HepG2 (cell line): ENCODE results near the gene CIB2. TPM values are rescaled to one million over a fixed set of nuclear protein-coding genes. Genes with fewer than 3 reads are reported as not detected.
A peak's percentile ranks its signal among the peaks of the same experiment; 100 is the strongest.
"Not testable (repeated sequence)": the region's sequence is repeated elsewhere in the genome, so short reads cannot be mapped to it uniquely, and the experiment has no call there.

Experiments
- ATAC-seq: fragments of 200-7000 bp; cut with Tn5 transposase; 3 replicates; pipeline ENCODE4 v1.9.1; 2020; ENCODE audit warnings: mild to moderate bottlenecking, moderate library complexity
- BruUV-seq: library from RNA; stranded (reverse); fragments of 400-500 nt; replicated peaks from 2 replicates; lab custom pipeline; 2021; lab: Mats Ljungman, UMichigan
- CTCF ChIA-PET: fragments of 300-600 bp; formaldehyde crosslinking; extraction: SDS; loops from one replicate; lab custom pipeline; 2021; ENCODE audit warnings: low total read pairs, inconsistent platforms, low intra/inter-chr PET ratio; lab: Yijun Ruan, JAX
- POLR2A ChIA-PET: fragments of 350-600 bp; sonication (Branson Sonifier 250); formaldehyde crosslinking; loops from one replicate; lab custom pipeline; 2020; ENCODE audit warnings: antibody characterized with exemption, inconsistent platforms; lab: Yijun Ruan, JAX
- DNase-seq: peaks from one replicate; pipeline ENCODE4 v3.0.0-alpha.2; 2015; ENCODE audit warnings: low spot score
- FAIRE-seq: peaks from 3 replicates; lab custom pipeline; 2011; peaks lifted over from hg19 to GRCh38; lab: Jason Lieb, UNC
- H2AFZ ChIP-seq: one replicate; pipeline ENCODE4 v1.6.1; 2011; ENCODE audit warnings: low read length, inconsistent platforms
- H3K27ac ChIP-seq: fragments of 300-600 bp; 3 replicates; pipeline ENCODE4 v1.8.0; 2011; ENCODE audit warnings: mixed run types, mild to moderate bottlenecking, mixed read lengths, low read length, inconsistent platforms; ENCODE audit not compliant: insufficient read depth; ENCODE audit errors: extremely low read length
- H3K27me3 ChIP-seq, 2 experiments: fragments of 200-600 bp in 1 of 2; 2 replicates in 1 of 2; 3 replicates in 1 of 2; pipeline versions ENCODE4 v1.6.0 to v1.8.0; 2011; ENCODE audit warnings: low read length in 2 of 2, mild to moderate bottlenecking in 2 of 2, moderate library complexity in 2 of 2, inconsistent platforms in 1 of 2; ENCODE audit not compliant: insufficient read depth in 2 of 2, control insufficient read depth in 1 of 2
- H3K36me3 ChIP-seq, 2 experiments: fragments of 200-600 bp in 1 of 2; replicated peaks in 1 of 2; 2 replicates in 1 of 2; 3 replicates in 1 of 2; pipeline versions ENCODE4 v1.5.1 to v1.8.0; 2011; ENCODE audit warnings: low read length in 2 of 2, inconsistent platforms in 1 of 2; ENCODE audit not compliant: insufficient read depth in 2 of 2, control insufficient read depth in 1 of 2
- H3K4me1 ChIP-seq: 2 replicates; pipeline ENCODE4 v1.5.1; 2012; ENCODE audit warnings: low read length, inconsistent platforms; ENCODE audit not compliant: insufficient read depth
- H3K4me2 ChIP-seq: 2 replicates; pipeline ENCODE4 v1.6.0; 2011; ENCODE audit warnings: low read depth, low read length, inconsistent platforms
- H3K4me3 ChIP-seq, 3 experiments: fragments of 200-600 bp in 1 of 3; sonication (generic), shearing (Covaris generic) in 1 of 3; replicated peaks in 1 of 3; 2 replicates each; pipeline ENCODE4 v1.5.1; 2011 to 2016; ENCODE audit warnings: low read length in 3 of 3, inconsistent platforms in 2 of 3, low read depth in 2 of 3, mild to moderate bottlenecking in 2 of 3, control low read depth in 1 of 3, mixed read lengths in 1 of 3; ENCODE audit not compliant: insufficient read depth in 1 of 3
- H3K79me2 ChIP-seq: one replicate; pipeline ENCODE4 v1.6.1; 2011; ENCODE audit warnings: low read length, inconsistent platforms; ENCODE audit not compliant: insufficient read depth
- H3K9ac ChIP-seq: 2 replicates; pipeline ENCODE4 v1.6.0; 2011; ENCODE audit warnings: mild to moderate bottlenecking, low read depth, low read length, inconsistent platforms; ENCODE audit not compliant: insufficient read depth
- H3K9me3 ChIP-seq: 2 replicates; pipeline ENCODE4 v1.5.1; 2012; ENCODE audit warnings: mild to moderate bottlenecking, low read length
- H4K20me1 ChIP-seq: 2 replicates; pipeline ENCODE4 v1.6.0; 2011; ENCODE audit warnings: inconsistent platforms, mild to moderate bottlenecking, low read length, moderate library complexity; ENCODE audit not compliant: insufficient read depth
- ATRX ChIP-seq: sonication (generic); formaldehyde crosslinking; IDR thresholded peaks from 2 replicates; pipeline ENCODE4 v1.4.0; 2020; ENCODE audit warnings: missing genetic modification reagents, borderline replicate concordance
- ZNF772 ChIP-seq: sonication (generic); formaldehyde crosslinking; IDR thresholded peaks from 2 replicates; pipeline ENCODE4 v1.5.0; 2020; ENCODE audit warnings: mild to moderate bottlenecking, missing genetic modification reagents
- WGBS: methylation state at CpG from one replicate; pipeline ENCODE4 v1.1.6; 2017; ENCODE audit warnings: low lambda C conversion rate; 5-methylcytosine and 5-hydroxymethylcytosine counted together
- in situ Hi-C: cut with HindIII; loops from 2 replicates; pipeline ENCODE4 v1.10.0; 2017; ENCODE audit warnings: low pct_unique_long_range_greater_than_20kb; ENCODE audit not compliant: extremely low pct_ligation_motif_present
- intact Hi-C: fragments of 100-400 bp; cut with micrococcal nuclease; formaldehyde crosslinking; loops from one replicate; pipeline ENCODE4 v1.10.0; 2022; ENCODE audit not compliant: unreplicated experiment
- polyA plus RNA-seq, 8 experiments: library from polyadenylated mRNA; depleted of rRNA in 3 of 8; stranded (reverse) in 7 of 8; unstranded in 1 of 8; fragments of >200 nt; fragmentation: Illumina TruSeq in 4 of 8; extraction: Trizol in 4 of 8; gene quantifications; 2 replicates each; pipeline versions ENCODE4 v1.2.1 to v1.2.3, GENCODE V29; 2011 to 2016; ENCODE audit warnings: low read depth in 4 of 8, missing spikeins in 1 of 8, mixed read lengths in 1 of 8; ENCODE audit not compliant: insufficient read depth in 1 of 8
- total RNA-seq, 5 experiments: library from RNA; depleted of rRNA; stranded (reverse); fragments of >200 nt; fragmentation: Illumina TruSeq; extraction: Trizol; gene quantifications; 2 replicates each; pipeline ENCODE4 v1.2.3, GENCODE V29; 2016; ENCODE audit warnings: low read depth in 1 of 5
- TF ChIP-seq, protein P1 (sequence below): sonication (generic); formaldehyde crosslinking; IDR thresholded peaks from 2 replicates; pipeline ENCODE4 v1.8.0; 2023; ENCODE audit warnings: mild to moderate bottlenecking, missing genetic modification reagents
- TF ChIP-seq, protein P2 (sequence below): sonication (generic); formaldehyde crosslinking; IDR thresholded peaks from 2 replicates; pipeline ENCODE4 v1.4.0; 2020; ENCODE audit warnings: missing genetic modification reagents, borderline replicate concordance
- TF ChIP-seq, protein P3 (sequence below): fragments of 450-650 bp; IDR thresholded peaks from 2 replicates; pipeline ENCODE4 v1.6.1; 2017; ENCODE audit warnings: mild to moderate bottlenecking

The CIB2 gene
- total and polyA plus RNA-seq, 2 of the 13 experiments (the other 11 are each of a cell fraction or from before 2014, with no cell fraction given) = 1.4 to 1.5 TPM

DNA sequence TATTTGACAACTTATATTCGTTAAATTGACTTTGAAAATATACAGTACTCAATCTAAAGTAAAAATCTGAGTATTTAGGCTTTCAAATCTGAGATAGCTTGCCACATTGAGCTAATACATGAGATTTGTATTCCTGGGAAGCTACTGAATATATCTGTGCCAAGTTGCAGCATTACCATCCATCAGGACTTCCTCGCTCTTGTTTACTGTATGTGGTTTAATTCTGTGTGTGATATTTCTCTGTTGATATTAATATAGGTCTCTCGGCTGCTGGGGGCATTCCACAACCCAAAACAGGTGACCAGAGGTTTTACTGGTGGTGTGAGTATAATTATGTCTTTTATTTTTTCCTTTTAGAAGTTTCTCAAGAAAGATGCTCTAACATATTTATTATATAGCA is 23.7 kb upstream of the CIB2 start:
- peaks cover 1% of the 10 kb centered on the region; the same call in 1 of the 2 replicates for H4K20me1 ChIP-seq
- ChIA-PET CTCF (no interaction called here), POLR2A (no interaction called here)
- no peaks in the 10 kb centered on the region for H3K9me3 ChIP-seq
- in situ Hi-C loops (no loop called here), intact Hi-C loops (no loop called here)
- H3K4me1 ChIP-seq = peaks cover 14% of the 10 kb centered on the region
- H3K4me3 ChIP-seq = no peak overlapping the region
- H3K4me2 ChIP-seq = no peak overlapping the region
- DNase-seq (no peak), FAIRE-seq (no peak), ATAC-seq (no peak)
- H2AFZ ChIP-seq = no peak overlapping the region
- TF ChIP-seq, protein P1, sequence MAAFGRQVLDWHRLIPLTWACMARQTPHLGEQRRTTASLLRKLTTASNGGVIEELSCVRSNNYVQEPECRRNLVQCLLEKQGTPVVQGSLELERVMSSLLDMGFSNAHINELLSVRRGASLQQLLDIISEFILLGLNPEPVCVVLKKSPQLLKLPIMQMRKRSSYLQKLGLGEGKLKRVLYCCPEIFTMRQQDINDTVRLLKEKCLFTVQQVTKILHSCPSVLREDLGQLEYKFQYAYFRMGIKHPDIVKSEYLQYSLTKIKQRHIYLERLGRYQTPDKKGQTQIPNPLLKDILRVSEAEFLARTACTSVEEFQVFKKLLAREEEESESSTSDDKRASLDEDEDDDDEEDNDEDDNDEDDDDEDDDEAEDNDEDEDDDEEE = no peak
- TF ChIP-seq, protein P2, sequence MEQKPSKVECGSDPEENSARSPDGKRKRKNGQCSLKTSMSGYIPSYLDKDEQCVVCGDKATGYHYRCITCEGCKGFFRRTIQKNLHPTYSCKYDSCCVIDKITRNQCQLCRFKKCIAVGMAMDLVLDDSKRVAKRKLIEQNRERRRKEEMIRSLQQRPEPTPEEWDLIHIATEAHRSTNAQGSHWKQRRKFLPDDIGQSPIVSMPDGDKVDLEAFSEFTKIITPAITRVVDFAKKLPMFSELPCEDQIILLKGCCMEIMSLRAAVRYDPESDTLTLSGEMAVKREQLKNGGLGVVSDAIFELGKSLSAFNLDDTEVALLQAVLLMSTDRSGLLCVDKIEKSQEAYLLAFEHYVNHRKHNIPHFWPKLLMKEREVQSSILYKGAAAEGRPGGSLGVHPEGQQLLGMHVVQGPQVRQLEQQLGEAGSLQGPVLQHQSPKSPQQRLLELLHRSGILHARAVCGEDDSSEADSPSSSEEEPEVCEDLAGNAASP = no peak
- TF ChIP-seq, protein P3, sequence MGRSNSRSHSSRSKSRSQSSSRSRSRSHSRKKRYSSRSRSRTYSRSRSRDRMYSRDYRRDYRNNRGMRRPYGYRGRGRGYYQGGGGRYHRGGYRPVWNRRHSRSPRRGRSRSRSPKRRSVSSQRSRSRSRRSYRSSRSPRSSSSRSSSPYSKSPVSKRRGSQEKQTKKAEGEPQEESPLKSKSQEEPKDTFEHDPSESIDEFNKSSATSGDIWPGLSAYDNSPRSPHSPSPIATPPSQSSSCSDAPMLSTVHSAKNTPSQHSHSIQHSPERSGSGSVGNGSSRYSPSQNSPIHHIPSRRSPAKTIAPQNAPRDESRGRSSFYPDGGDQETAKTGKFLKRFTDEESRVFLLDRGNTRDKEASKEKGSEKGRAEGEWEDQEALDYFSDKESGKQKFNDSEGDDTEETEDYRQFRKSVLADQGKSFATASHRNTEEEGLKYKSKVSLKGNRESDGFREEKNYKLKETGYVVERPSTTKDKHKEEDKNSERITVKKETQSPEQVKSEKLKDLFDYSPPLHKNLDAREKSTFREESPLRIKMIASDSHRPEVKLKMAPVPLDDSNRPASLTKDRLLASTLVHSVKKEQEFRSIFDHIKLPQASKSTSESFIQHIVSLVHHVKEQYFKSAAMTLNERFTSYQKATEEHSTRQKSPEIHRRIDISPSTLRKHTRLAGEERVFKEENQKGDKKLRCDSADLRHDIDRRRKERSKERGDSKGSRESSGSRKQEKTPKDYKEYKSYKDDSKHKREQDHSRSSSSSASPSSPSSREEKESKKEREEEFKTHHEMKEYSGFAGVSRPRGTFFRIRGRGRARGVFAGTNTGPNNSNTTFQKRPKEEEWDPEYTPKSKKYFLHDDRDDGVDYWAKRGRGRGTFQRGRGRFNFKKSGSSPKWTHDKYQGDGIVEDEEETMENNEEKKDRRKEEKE = no peak
- TF ChIP-seq ZNF772 (CRISPR knock-in tag) (no peak), ATRX (no peak)
- H3K36me3 ChIP-seq = peaks cover 3 to 17% of the 10 kb centered on the region in 2 experiments; a peak in 4 of 5 replicates
- no peaks in the 10 kb centered on the region for H3K27me3 ChIP-seq
- 92% methylated on average over 3 of the region's 3 CpGs for WGBS
- H3K79me2 ChIP-seq = peaks cover 14% of the 10 kb centered on the region
- BruUV-seq = no TSS peak
- no peak overlapping the region for H3K27ac ChIP-seq
- H3K9ac ChIP-seq = no peak overlapping the region

DNA sequence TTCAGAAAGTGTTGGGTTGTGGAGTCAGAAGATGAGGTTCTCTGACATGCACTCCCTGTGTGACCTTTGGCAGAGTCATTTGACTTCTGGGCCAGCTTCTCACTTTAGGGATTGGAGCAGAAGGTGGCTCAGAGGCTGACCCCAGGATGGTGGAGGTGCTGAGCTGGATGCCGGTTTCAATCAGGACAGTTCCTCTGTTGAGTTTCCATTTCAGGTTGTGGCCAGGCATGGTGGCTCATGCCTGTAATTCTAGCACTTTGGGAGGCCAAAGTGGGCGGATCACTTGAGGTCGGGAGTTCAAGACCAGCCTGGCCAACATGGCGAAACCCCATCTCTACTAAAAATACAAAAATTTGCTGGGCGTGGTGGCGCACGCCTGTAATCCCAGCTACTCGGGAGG is 19.8 kb upstream of the CIB2 start:
- H3K36me3 ChIP-seq, H2AFZ ChIP-seq, intact Hi-C loops, DNase-seq, BruUV-seq, POLR2A ChIA-PET, H4K20me1 ChIP-seq, H3K4me3 ChIP-seq, H3K27ac ChIP-seq, in situ Hi-C loops, H3K9me3 ChIP-seq, H3K9ac ChIP-seq, H3K27me3 ChIP-seq, CTCF ChIA-PET, ATAC-seq, FAIRE-seq: not testable (repeated sequence)
- H3K4me1 ChIP-seq = peaks cover 26% of the 10 kb centered on the region
- 97% methylated on average over 8 of the region's 8 CpGs for WGBS
- peak overlapping the region; percentile 93; the same call in 1 of the 2 replicates for H3K4me2 ChIP-seq
- peaks cover 15% of the 10 kb centered on the region for H3K79me2 ChIP-seq
